ENCODE data around the gene DHCR7. TPM values are rescaled to one million over a fixed set of nuclear protein-coding genes. Genes with fewer than 3 reads are reported as not detected.

Gene DHCR7
- polyA plus RNA-seq, 1 of the 3 experiments (the other 2 are of a cell fraction): 21.4 TPM

DNA sequence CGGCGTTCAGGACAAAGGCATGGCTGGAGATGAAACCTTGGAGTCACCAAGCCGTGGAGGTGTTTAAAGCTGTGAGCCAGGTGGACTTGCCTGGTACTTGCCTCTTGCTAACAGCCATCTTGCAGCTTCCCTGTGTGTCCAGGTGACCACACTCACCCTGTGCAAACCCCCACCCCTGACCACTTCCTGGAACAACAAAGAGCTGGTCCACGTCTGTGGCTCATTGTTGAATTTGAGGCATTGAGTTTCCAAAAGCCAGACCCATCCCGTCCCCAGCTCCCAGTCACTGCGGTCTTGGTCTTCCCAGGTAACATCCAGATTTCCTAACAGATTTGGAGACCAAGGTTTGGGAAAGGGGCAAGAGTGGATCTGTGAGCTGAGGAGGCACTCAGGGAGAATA lies 18.5 kb downstream of the DHCR7 start:
- no peaks in the 10 kb centered on the region for H4K20me1 ChIP-seq (ENCODE audit: insufficient read depth)
- no peaks in the 10 kb centered on the region for H3K79me2 ChIP-seq (ENCODE audit: insufficient read depth)
- ChIA-PET CTCF (interaction anchor here (1.3 kb wide), 1 partner anchor 10 kb away, joined by 4 read pairs; no protein-coding TSS in a partner anchor), POLR2A (no interaction called here)
- H2AFZ ChIP-seq (ENCODE audit: low read depth): no peak overlapping the region
- TF ChIP-seq CHD2 (IDR thresholded peaks at IDR 0.05; ENCODE audit: low read length, partially characterized antibody) (no peak), MEF2A (IDR thresholded peaks at IDR 0.05; ENCODE audit: borderline replicate concordance, low read depth) (no peak), RXRA (IDR thresholded peaks at IDR 0.05; ENCODE audit: borderline replicate concordance, low read depth) (no peak), YY1 (IDR thresholded peaks at IDR 0.05; ENCODE audit: low read depth) (no peak), CTCF (IDR thresholded peaks at IDR 0.05) (no peak), RFX5 (IDR thresholded peaks at IDR 0.05; ENCODE audit: low read length) (no peak), TAF1 (IDR thresholded peaks at IDR 0.05; ENCODE audit: borderline replicate concordance, low read depth, low read length) (no peak)
- TF ChIP-seq, protein P1, sequence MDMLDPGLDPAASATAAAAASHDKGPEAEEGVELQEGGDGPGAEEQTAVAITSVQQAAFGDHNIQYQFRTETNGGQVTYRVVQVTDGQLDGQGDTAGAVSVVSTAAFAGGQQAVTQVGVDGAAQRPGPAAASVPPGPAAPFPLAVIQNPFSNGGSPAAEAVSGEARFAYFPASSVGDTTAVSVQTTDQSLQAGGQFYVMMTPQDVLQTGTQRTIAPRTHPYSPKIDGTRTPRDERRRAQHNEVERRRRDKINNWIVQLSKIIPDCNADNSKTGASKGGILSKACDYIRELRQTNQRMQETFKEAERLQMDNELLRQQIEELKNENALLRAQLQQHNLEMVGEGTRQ (IDR thresholded peaks at IDR 0.05; ENCODE audit: borderline replicate concordance, low read depth, low read length): no peak
- TF ChIP-seq, protein P2, sequence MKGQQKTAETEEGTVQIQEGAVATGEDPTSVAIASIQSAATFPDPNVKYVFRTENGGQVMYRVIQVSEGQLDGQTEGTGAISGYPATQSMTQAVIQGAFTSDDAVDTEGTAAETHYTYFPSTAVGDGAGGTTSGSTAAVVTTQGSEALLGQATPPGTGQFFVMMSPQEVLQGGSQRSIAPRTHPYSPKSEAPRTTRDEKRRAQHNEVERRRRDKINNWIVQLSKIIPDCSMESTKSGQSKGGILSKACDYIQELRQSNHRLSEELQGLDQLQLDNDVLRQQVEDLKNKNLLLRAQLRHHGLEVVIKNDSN (IDR thresholded peaks at IDR 0.05; ENCODE audit: borderline replicate concordance, low read depth): no peak
- TF ChIP-seq, protein P3, sequence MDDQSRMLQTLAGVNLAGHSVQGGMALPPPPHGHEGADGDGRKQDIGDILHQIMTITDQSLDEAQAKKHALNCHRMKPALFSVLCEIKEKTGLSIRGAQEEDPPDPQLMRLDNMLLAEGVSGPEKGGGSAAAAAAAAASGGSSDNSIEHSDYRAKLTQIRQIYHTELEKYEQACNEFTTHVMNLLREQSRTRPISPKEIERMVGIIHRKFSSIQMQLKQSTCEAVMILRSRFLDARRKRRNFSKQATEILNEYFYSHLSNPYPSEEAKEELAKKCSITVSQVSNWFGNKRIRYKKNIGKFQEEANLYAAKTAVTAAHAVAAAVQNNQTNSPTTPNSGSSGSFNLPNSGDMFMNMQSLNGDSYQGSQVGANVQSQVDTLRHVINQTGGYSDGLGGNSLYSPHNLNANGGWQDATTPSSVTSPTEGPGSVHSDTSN (IDR thresholded peaks at IDR 0.05): no peak
- no peak overlapping the region for H3K9ac ChIP-seq
- no peaks in the 10 kb centered on the region for H3K9me2 ChIP-seq
- no peaks in the 10 kb centered on the region; a peak in 1 of 4 replicates for H3K4me1 ChIP-seq (ENCODE audit: control insufficient read depth in 1 of 2, insufficient read depth in 2 of 2, low read depth in 1 of 2, low read length in 1 of 2)
- H3K27ac ChIP-seq (ENCODE audit: low read depth in 2 of 2, low read length in 1 of 2): no peak overlapping the region
- WGBS (ENCODE audit: low lambda C conversion rate): 54% methylated on average over 6 of the region's 6 CpGs
- no peaks in the 10 kb centered on the region for H3K9me3 ChIP-seq
- H3K4me2 ChIP-seq: no peak overlapping the region
- no peak overlapping the region for H3K4me3 ChIP-seq (ENCODE audit: low read depth in 2 of 2, low read length in 1 of 2)
- DNase-seq: no peak
- H3K27me3 ChIP-seq (ENCODE audit: insufficient read depth): no peaks in the 10 kb centered on the region
- no peaks in the 10 kb centered on the region for H3K36me3 ChIP-seq (replicated peaks in 1 of 2; ENCODE audit: control insufficient read depth in 1 of 2, insufficient read depth in 2 of 2, low read length in 1 of 2)
- no peaks in the 10 kb centered on the region for H3F3A ChIP-seq (replicated peaks; ENCODE audit: insufficient read depth)

GRCh38 chr11:71428861-71429435 lies 19.2 kb downstream of the DHCR7 start:
- no peaks in the 10 kb centered on the region; a peak in 1 of 4 replicates for H3K4me1 ChIP-seq (ENCODE audit: control insufficient read depth in 1 of 2, insufficient read depth in 2 of 2, low read depth in 1 of 2, low read length in 1 of 2)
- no peaks in the 10 kb centered on the region for H3K27me3 ChIP-seq (ENCODE audit: insufficient read depth)
- no peaks in the 10 kb centered on the region for H3F3A ChIP-seq (replicated peaks; ENCODE audit: insufficient read depth)
- H2AFZ ChIP-seq (ENCODE audit: low read depth): no peak overlapping the region
- H4K20me1 ChIP-seq (ENCODE audit: insufficient read depth): no peaks in the 10 kb centered on the region
- no peak overlapping the region for H3K4me3 ChIP-seq (ENCODE audit: low read depth in 2 of 2, low read length in 1 of 2)
- no peaks in the 10 kb centered on the region for H3K79me2 ChIP-seq (ENCODE audit: insufficient read depth)
- WGBS (ENCODE audit: low lambda C conversion rate): 60% methylated on average over 7 of the region's 7 CpGs
- no peak for DNase-seq
- ChIA-PET POLR2A (interaction anchor here (0.5 kb wide), 1 partner anchor 12 kb away, joined by 5 read pairs; no protein-coding TSS in a partner anchor), CTCF (no interaction called here)
- no peaks in the 10 kb centered on the region for H3K9me3 ChIP-seq
- H3K27ac ChIP-seq (ENCODE audit: low read depth in 2 of 2, low read length in 1 of 2): no peak overlapping the region
- no peaks in the 10 kb centered on the region for H3K9me2 ChIP-seq
- no peaks in the 10 kb centered on the region for H3K36me3 ChIP-seq (replicated peaks in 1 of 2; ENCODE audit: control insufficient read depth in 1 of 2, insufficient read depth in 2 of 2, low read length in 1 of 2)
- no peak overlapping the region for H3K4me2 ChIP-seq
- H3K9ac ChIP-seq: no peak overlapping the region
- TF ChIP-seq TCF12 (IDR thresholded peaks at IDR 0.05): no peak
- no peak for TF ChIP-seq RAD21 (IDR thresholded peaks at IDR 0.05; ENCODE audit: low read length)
- TF ChIP-seq MAX (IDR thresholded peaks at IDR 0.05; ENCODE audit: low read depth): no peak
- no peak for TF ChIP-seq IRF3 (IDR thresholded peaks at IDR 0.05; ENCODE audit: low read depth, low read length)
- no peak for TF ChIP-seq EZH2phosphoT487 (IDR thresholded peaks at IDR 0.05; ENCODE audit: borderline replicate concordance, low read depth)
- TF ChIP-seq RXRA (IDR thresholded peaks at IDR 0.05; ENCODE audit: borderline replicate concordance, low read depth): no peak
- no peak for TF ChIP-seq FOSL2 (IDR thresholded peaks at IDR 0.05; ENCODE audit: borderline replicate concordance, low read depth)
- no peak for TF ChIP-seq YY1 (IDR thresholded peaks at IDR 0.05; ENCODE audit: low read depth)
- TF ChIP-seq GATA2 (CRISPR knock-in tag; IDR thresholded peaks at IDR 0.05): no peak
- no peak for TF ChIP-seq MXI1 (IDR thresholded peaks at IDR 0.05; ENCODE audit: low read depth, low read length)
- TF ChIP-seq RCOR1 (IDR thresholded peaks at IDR 0.05; ENCODE audit: low read length): no peak
- TF ChIP-seq FOXM1 (IDR thresholded peaks at IDR 0.05; ENCODE audit: low read depth): no peak
- no peak for TF ChIP-seq MEF2A (IDR thresholded peaks at IDR 0.05; ENCODE audit: borderline replicate concordance, low read depth)
- TF ChIP-seq, protein P1 (IDR thresholded peaks at IDR 0.05; ENCODE audit: borderline replicate concordance, low read depth, low read length): no peak
